HK-2 (cell line): ENCODE results near the gene ANKFN1.

Experiments used
- DNase-seq: peaks from one replicate; pipeline ENCODE4 v3.0.0-alpha.2; 2018; ENCODE audit not compliant: unreplicated experiment

The ANKFN1 gene

GRCh38 chr17:56152874-56153602 lies at the start of gene ANKFN1:
TSS of gene ANKFN1 (plus strand) at chr17:56153475. CDS start at chr17:56212668, 59,193 bp downstream.
- no peak for DNase-seq

GRCh38 chr17:56108811-56109284 lies 44.4 kb upstream of the ANKFN1 start:
- peak; percentile 1 for DNase-seq

- no peak for DNase-seq
These were observed 43.4 kb upstream of the ANKFN1 start for GRCh38 chr17:56109836-56110235.

- no peak for DNase-seq
These were observed 42.7 kb upstream of the ANKFN1 start for GRCh38 chr17:56110463-56111135.

GRCh38 chr17:56111706-56112485 lies 41.4 kb upstream of the ANKFN1 start:
- no peak for DNase-seq

GRCh38 chr17:56113486-56113885 lies 39.8 kb upstream of the ANKFN1 start:
- DNase-seq = no peak

GRCh38 chr17:56114469-56114868 lies 38.8 kb upstream of the ANKFN1 start:
- DNase-seq = no peak

- no peak for DNase-seq
These were observed 34.1 kb upstream of the ANKFN1 start for GRCh38 chr17:56119191-56119590.

- DNase-seq = no peak
These were observed 33.3 kb upstream of the ANKFN1 start for GRCh38 chr17:56119936-56120335.

GRCh38 chr17:56121191-56122051 lies 31.9 kb upstream of the ANKFN1 start:
- DNase-seq = no peak

GRCh38 chr17:56125830-56126819 lies 27.1 kb upstream of the ANKFN1 start:
- peak; percentile 0 for DNase-seq

- no peak for DNase-seq
These were observed 23.2 kb upstream of the ANKFN1 start for GRCh38 chr17:56130026-56130425.

- no peak for DNase-seq
These were observed 22.6 kb upstream of the ANKFN1 start for GRCh38 chr17:56130631-56131030.

GRCh38 chr17:56131431-56131830 lies 21.8 kb upstream of the ANKFN1 start:
- no peak for DNase-seq

- DNase-seq = no peak
These were observed 17.0 kb upstream of the ANKFN1 start for GRCh38 chr17:56136301-56136700.

- no peak for DNase-seq
These were observed 12.0 kb upstream of the ANKFN1 start for GRCh38 chr17:56141046-56141839.

- no peak for DNase-seq
These were observed 10.9 kb upstream of the ANKFN1 start for GRCh38 chr17:56142325-56142724.

- no peak for DNase-seq
These were observed 10.5 kb upstream of the ANKFN1 start for GRCh38 chr17:56142781-56143180.

- DNase-seq = no peak
These were observed 9.1 kb upstream of the ANKFN1 start for GRCh38 chr17:56144223-56144622.
